Pancreas (tissue), 10 donors: ENCODE results near the gene OR5A2. TPM values are rescaled to one million over a fixed set of nuclear protein-coding genes. Genes with fewer than 3 reads are reported as not detected.
"Not testable (repeated sequence)": the region's sequence is repeated elsewhere in the genome, so short reads cannot be mapped to it uniquely, and the experiment has no call there.

Source experiments
- ATAC-seq, 4 donors: fragments of 200-7000 bp; cut with Tn5 transposase; one replicate each; pipeline versions ENCODE4 v1.8.0 to v1.9.1; 2020; ENCODE audit warnings: mild to moderate bottlenecking in 4 of 4, moderate library complexity in 4 of 4
- DNase-seq, 6 donors: peaks; one replicate each; pipeline ENCODE4 v3.0.0-alpha.2; 2020
- FAIRE-seq: peaks from 2 replicates; lab custom pipeline; 2012; peaks lifted over from hg19 to GRCh38; lab: Jason Lieb, UNC
- H3K27ac ChIP-seq, 4 donors: fragments of 200-600 bp; sonication (generic); 1 replicate in 3 of 4; 2 replicates in 1 of 4; pipeline versions ENCODE4 v1.5.0 to v1.8.0; 2020
- H3K27me3 ChIP-seq, 4 donors: fragments of 200-600 bp; one replicate each; pipeline ENCODE4 v1.8.0; 2021
- H3K36me3 ChIP-seq, 3 donors: fragments of 200-600 bp; sonication (generic) in 1 of 3; one replicate each; pipeline versions ENCODE4 v1.5.0 to v1.8.0; 2020 to 2021
- H3K4me1 ChIP-seq, 3 donors: fragments of 200-600 bp; one replicate each; pipeline ENCODE4 v1.8.0; 2021
- H3K4me3 ChIP-seq, 4 donors: fragments of 200-600 bp; sonication (generic) in 2 of 4; one replicate each; pipeline versions ENCODE4 v1.5.0 to v1.8.0; 2020 to 2021
- H3K9me3 ChIP-seq, 4 donors: fragments of 200-600 bp; one replicate each; pipeline ENCODE4 v1.8.0; 2021
- CTCF ChIP-seq, 4 donors: fragments of 200-600 bp; sonication (generic) in 3 of 4; IDR thresholded peaks; one replicate each; pipeline versions ENCODE4 v1.5.0 to v1.8.0; 2021; ENCODE audit warnings: antibody characterized with exemption in 4 of 4
- WGBS, 2 donors: extraction: QIAGEN DNeasy Blood & Tissue Kit; methylation state at CpG; one replicate each; pipeline ENCODE4 v1.1.7; 2013; 5-methylcytosine and 5-hydroxymethylcytosine counted together
- intact Hi-C, 3 donors: fragments of 100-400 bp; cut with DNase I; formaldehyde crosslinking; loops; one replicate each; pipeline versions ENCODE4 v1.11.1 to v1.14.2; 2022
- polyA plus RNA-seq, 2 donors: library from polyadenylated mRNA; stranded (reverse); fragments of 200-250 nt; gene quantifications; one replicate each; pipeline ENCODE4 v1.2.3, GENCODE V29; 2013
- total RNA-seq, 6 donors: library from RNA; stranded (reverse); fragmentation: NEBNext Ultra II Directional in 4 of 6; extraction: Animal tissue kit (Norgen Biotek cat#: 25700) in 4 of 6; gene quantifications; one replicate each; pipeline versions ENCODE4 v1.2.1 to v1.2.4, GENCODE V29; 2021 to 2023
- donor health status: healthy with polysubstance abuse.
- donor health status: DM: no; HTN: no; CAD: no; lungs with moderate emphysema.
- donor health status: DM: no; HTN: no; CAD: no.
- donor health status: control.
- donor health status: control.
- donor health status: Bipolar disorder and iron deficiency.
- donor health status: DM: yes; HTN: yes; CAD: no.
- donor health status: DM: no; HTN: no; CAD: no.
- donor health status: DM: no; HTN: no; CAD: no.
- donor health status: DM: yes; HTN: yes; CAD: no.

Gene OR5A2
- total and polyA plus RNA-seq, 8 donors: under 0.01 TPM; not detected in 7

DNA sequence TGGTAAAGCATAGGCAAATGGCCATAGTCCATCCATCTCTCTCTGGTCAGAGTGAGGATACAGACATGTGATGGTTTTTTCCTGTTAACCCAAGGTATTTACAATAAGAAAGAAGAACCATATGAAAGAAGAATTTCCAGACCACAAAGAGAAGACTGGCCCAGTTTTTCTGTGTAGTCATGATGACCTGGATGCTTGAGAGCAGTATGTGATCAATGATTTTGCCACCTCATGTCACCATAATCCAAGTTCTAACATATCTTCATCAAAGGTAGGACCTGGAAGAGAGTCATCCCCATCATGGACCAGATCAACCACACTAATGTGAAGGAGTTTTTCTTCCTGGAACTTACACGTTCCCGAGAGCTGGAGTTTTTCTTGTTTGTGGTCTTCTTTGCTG, 30.4 kb upstream of the OR5A2 start, which contains the start of gene OR4D6:
TSS of gene OR4D6 (plus strand) at position 301 of the 400 bp plus-strand sequence. CDS start at position 301, 0 bp downstream.
- no peak within 1 kb of the TSS for H3K27ac ChIP-seq
- H3K27me3 ChIP-seq: no peaks in the 10 kb centered on the region
- DNase-seq: no peak
- no peak for FAIRE-seq
- H3K4me3 ChIP-seq: no peak within 1 kb of the TSS
- no peaks in the 10 kb centered on the region for H3K4me1 ChIP-seq
- ATAC-seq: no peak
- no peaks in the 10 kb centered on the region for H3K9me3 ChIP-seq
- 58 to 83% methylated on average over 2 of the region's 2 CpGs for WGBS, 2 donors
- H3K36me3 ChIP-seq: no peaks in the 10 kb centered on the region
- intact Hi-C loops: no loop called here
- TF ChIP-seq CTCF (IDR thresholded peaks at IDR 0.05): no peak

GRCh38 chr11:59448484-59448883, 22.3 kb upstream of the OR5A2 start:
- 56 to 59% methylated on average over 2 of the region's 2 CpGs for WGBS, 2 donors
- Histone ChIP-seq H3K4me1 (no peaks in the 10 kb centered on the region), H3K4me3 (no peak overlapping the region), H3K9me3 (no peaks in the 10 kb centered on the region), H3K36me3 (no peaks in the 10 kb centered on the region), H3K27ac (no peak overlapping the region), H3K27me3 (no peaks in the 10 kb centered on the region)
- DNase-seq: no peak
- no peak for TF ChIP-seq CTCF (IDR thresholded peaks at IDR 0.05)
- intact Hi-C loops: no loop called here
- no peak for ATAC-seq
- FAIRE-seq: no peak

DNA sequence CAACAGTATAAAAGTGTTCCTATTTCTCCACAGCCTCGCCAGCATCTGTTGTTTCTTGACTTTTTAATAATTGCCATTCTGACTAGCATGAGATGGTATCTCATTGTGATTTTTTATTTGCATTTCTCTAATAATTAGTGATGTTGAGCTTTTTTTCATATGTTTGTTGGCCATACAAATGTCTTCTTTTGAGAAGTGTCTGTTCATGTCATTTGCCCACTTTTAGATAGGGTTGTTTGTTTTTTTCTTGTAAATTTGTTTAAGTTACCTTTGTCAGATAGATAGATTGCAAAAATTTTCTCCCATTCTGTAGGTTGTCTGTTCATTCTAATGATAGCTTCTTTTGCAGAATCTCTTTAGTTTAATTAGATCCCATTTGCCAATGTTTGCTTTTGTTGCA, 19.4 kb upstream of the OR5A2 start:
- ATAC-seq, H3K27ac ChIP-seq, H3K4me1 ChIP-seq, intact Hi-C loops, H3K27me3 ChIP-seq, H3K4me3 ChIP-seq, H3K36me3 ChIP-seq, FAIRE-seq, DNase-seq, H3K9me3 ChIP-seq: not testable (repeated sequence)
- 77 to 80% methylated on average over 1 of the region's 1 CpG for WGBS, 2 donors

GRCh38 chr11:59437770-59438169, 11.6 kb upstream of the OR5A2 start:
- FAIRE-seq: no peak
- H3K27me3 ChIP-seq: no peaks in the 10 kb centered on the region
- no peaks in the 10 kb centered on the region for H3K9me3 ChIP-seq
- no peak for ATAC-seq
- DNase-seq: no peak
- no peak for TF ChIP-seq CTCF (IDR thresholded peaks at IDR 0.05)
- no peak overlapping the region for H3K27ac ChIP-seq
- 87 to 88% methylated on average over 7 of the region's 7 CpGs for WGBS, 2 donors
- no peak overlapping the region for H3K4me3 ChIP-seq
- no peaks in the 10 kb centered on the region for H3K4me1 ChIP-seq
- intact Hi-C loops: no loop called here
- H3K36me3 ChIP-seq: no peaks in the 10 kb centered on the region

GRCh38 chr11:59436169-59436568, 10.0 kb upstream of the OR5A2 start, which contains the start of gene OR5A1:
Gene OR5A1 (plus strand): TSS chr11:59436469. CDS start chr11:59443169, 6,700 bp downstream.
- TF ChIP-seq CTCF (IDR thresholded peaks at IDR 0.05): no peak
- FAIRE-seq (no peak), ATAC-seq (no peak)

More at GRCh38 chr11:59436169-59436568, 10.0 kb upstream of the OR5A2 start, which contains the start of gene OR5A1:
- Histone ChIP-seq H3K4me3 (no peak within 1 kb of the TSS), H3K9me3 (no peaks in the 10 kb centered on the region), H3K4me1 (no peaks in the 10 kb centered on the region), H3K36me3 (no peaks in the 10 kb centered on the region), H3K27me3 (no peaks in the 10 kb centered on the region), H3K27ac (no peak within 1 kb of the TSS)
- DNase-seq: no peak
- 53 to 63% methylated on average over 3 of the region's 3 CpGs for WGBS, 2 donors
- intact Hi-C loops: no loop called here
